Left cardiac atrium (tissue), 4 donors: Measurements from ENCODE around the gene IDH3B. TPM values are rescaled to one million over a fixed set of nuclear protein-coding genes. Genes with fewer than 3 reads are reported as not detected.
"Not testable (repeated sequence)": the region's sequence is repeated elsewhere in the genome, so short reads cannot be mapped to it uniquely, and the experiment has no call there.

ENCODE experiments used
- ATAC-seq, 2 donors: fragments of 200-7000 bp; cut with Tn5 transposase; one replicate each; pipeline ENCODE4 v1.9.1; 2020; ENCODE audit warnings: mild to moderate bottlenecking in 2 of 2, moderate library complexity in 2 of 2
- DNase-seq: peaks from one replicate; pipeline ENCODE4 v3.0.0-alpha.2; 2020
- intact Hi-C, 2 donors: fragments of 100-400 bp; cut with DNase I; formaldehyde crosslinking; loops; one replicate each; pipeline versions ENCODE4 v1.14.1 to v1.15.1; 2022 to 2023
- total RNA-seq, 2 donors: library from RNA; stranded (reverse); fragmentation: NEBNext Ultra II Directional; extraction: Animal tissue kit (Norgen Biotek cat#: 25700); gene quantifications; one replicate each; pipeline ENCODE4 v1.2.1, GENCODE V29; 2021
- donor health status: DM: no; HTN: yes; CAD: no.
- donor health status: DM: no; HTN: yes; CAD: no; lungs with severe emphysema.
- donor health status: DM: yes; HTN: yes; CAD: no.
- donor health status: Dilated cardiomyopathy.

Gene IDH3B
- total RNA-seq, 2 donors from 2014 or later, result 149 to 166 TPM

- DNase-seq, ATAC-seq, intact Hi-C loops: not testable (repeated sequence)
Measured at GRCh38 chr20:2695984-2696525, 32.0 kb upstream of the IDH3B start.

GRCh38 chr20:2695206-2695983 lies 31.4 kb upstream of the IDH3B start:
- no peak for ATAC-seq
- intact Hi-C loops, result no loop called here
- DNase-seq, result no peak

GRCh38 chr20:2694519-2694918 lies 30.5 kb upstream of the IDH3B start:
- intact Hi-C loops, result no loop called here
- no peak for DNase-seq
- ATAC-seq, result no peak

- intact Hi-C loops, result no loop called here
- DNase-seq (no peak), ATAC-seq (peak in 1 of 2 donors; percentile 11)
Measured at GRCh38 chr20:2694008-2694471, 30.0 kb upstream of the IDH3B start.

GRCh38 chr20:2693286-2694007 lies 29.4 kb upstream of the IDH3B start:
- DNase-seq, result peak; percentile 44
- peak; percentile 56 to 59 for ATAC-seq
- intact Hi-C loops, result no loop called here

GRCh38 chr20:2692886-2693285 lies 28.9 kb upstream of the IDH3B start:
- DNase-seq (peak; percentile 24), ATAC-seq (no peak)
- intact Hi-C loops, result no loop called here

- DNase-seq (peak; percentile 59), ATAC-seq (peak; percentile 66 to 70)
- intact Hi-C loops, result no loop called here
Measured at GRCh38 chr20:2692036-2692885, 28.2 kb upstream of the IDH3B start, which contains the start of gene EBF4. Gene EBF4, plus strand, starts transcription at chr20:2692780. Its CDS starts 866 bp downstream, at chr20:2693646.

- intact Hi-C loops, result no loop called here
- DNase-seq (no peak), ATAC-seq (no peak)
Measured at GRCh38 chr20:2691663-2692035, 27.6 kb upstream of the IDH3B start.

GRCh38 chr20:2691127-2691526 lies 27.1 kb upstream of the IDH3B start:
- intact Hi-C loops, result no loop called here
- ATAC-seq (no peak), DNase-seq (no peak)

- intact Hi-C loops, result no loop called here
- ATAC-seq, result no peak
Measured at GRCh38 chr20:2690718-2691117, 26.7 kb upstream of the IDH3B start.

GRCh38 chr20:2690213-2690612 lies 26.2 kb upstream of the IDH3B start:
- no peak for ATAC-seq
- no peak for DNase-seq
- intact Hi-C loops, result no loop called here

More at GRCh38 chr20:2690718-2691117, 26.7 kb upstream of the IDH3B start:
- DNase-seq, result no peak

GRCh38 chr20:2688041-2688591 lies 24.1 kb upstream of the IDH3B start:
- peak; percentile 51 for DNase-seq
- ATAC-seq, result peak in 1 of 2 donors; percentile 54
- intact Hi-C loops, result no loop called here

- intact Hi-C loops, result no loop called here
- no peak for DNase-seq
- no peak for ATAC-seq
Measured at GRCh38 chr20:2687514-2687913, 23.5 kb upstream of the IDH3B start.

GRCh38 chr20:2684817-2685216 lies 20.8 kb upstream of the IDH3B start:
- DNase-seq, ATAC-seq, intact Hi-C loops: not testable (repeated sequence)

GRCh38 chr20:2682040-2682439 lies 18.0 kb upstream of the IDH3B start:
- intact Hi-C loops, ATAC-seq, DNase-seq: not testable (repeated sequence)

GRCh38 chr20:2680046-2680445 lies 16.0 kb upstream of the IDH3B start:
- no peak for DNase-seq
- no peak for ATAC-seq
- intact Hi-C loops, result no loop called here

- no peak for DNase-seq
- intact Hi-C loops, result no loop called here
- no peak for ATAC-seq
Measured at GRCh38 chr20:2673453-2673852, 9.4 kb upstream of the IDH3B start.

GRCh38 chr20:2672446-2672845 lies 8.4 kb upstream of the IDH3B start:
- ATAC-seq (no peak), DNase-seq (no peak)
- intact Hi-C loops, result no loop called here

GRCh38 chr20:2671977-2672376 lies 8.0 kb upstream of the IDH3B start:
- no peak for ATAC-seq
- intact Hi-C loops, result no loop called here
- no peak for DNase-seq
